WTC11 (cell line): ENCODE measurements around the gene INTS11. TPM values are rescaled to one million over a fixed set of nuclear protein-coding genes. Genes with fewer than 3 reads are reported as not detected.

Source experiments
- E2F1 ChIP-seq: sonication (generic); formaldehyde crosslinking; IDR thresholded peaks from 2 replicates; pipeline ENCODE4 v1.8.0; 2022; ENCODE audit warnings: mild to moderate bottlenecking, missing genetic modification reagents
- ERG ChIP-seq: fragments of 250-450 bp; sonication (Bioruptor Pico); IDR thresholded peaks from 2 replicates; pipeline ENCODE4 v1.8.0; 2021; ENCODE audit warnings: mild to moderate bottlenecking
- FOXK1 ChIP-seq: sonication (generic); formaldehyde crosslinking; IDR thresholded peaks from 2 replicates; pipeline ENCODE4 v1.8.0; 2022; ENCODE audit warnings: mild to moderate bottlenecking, moderate library complexity, missing genetic modification reagents
- FOXP1 ChIP-seq: sonication (generic); formaldehyde crosslinking; IDR thresholded peaks from 2 replicates; pipeline ENCODE4 v1.8.0; 2022; ENCODE audit warnings: missing genetic modification reagents, mild to moderate bottlenecking, moderate library complexity, borderline replicate concordance
- HMGA2 ChIP-seq: fragments of 250-450 bp; sonication (Bioruptor Pico); IDR thresholded peaks from 2 replicates; pipeline ENCODE4 v1.4.0; 2021; ENCODE audit warnings: mild to moderate bottlenecking, moderate library complexity
- MYBL2 ChIP-seq: sonication (generic); formaldehyde crosslinking; IDR thresholded peaks from 2 replicates; pipeline ENCODE4 v1.8.1; 2023; ENCODE audit warnings: mild to moderate bottlenecking, moderate library complexity, missing genetic modification reagents
- SOX15 ChIP-seq: fragments of 250-450 bp; sonication (Bioruptor Pico); IDR thresholded peaks from 2 replicates; pipeline ENCODE4 v1.9.0; 2021; ENCODE audit warnings: mild to moderate bottlenecking
- SP1 ChIP-seq: sonication (generic); formaldehyde crosslinking; conservative IDR thresholded peaks from 2 replicates; pipeline ENCODE4 v1.8.1; 2022; ENCODE audit warnings: missing genetic modification reagents
- TEAD4 ChIP-seq: sonication (generic); formaldehyde crosslinking; IDR thresholded peaks from 2 replicates; pipeline ENCODE4 v1.8.0; 2022; ENCODE audit warnings: mild to moderate bottlenecking, missing genetic modification reagents
- USF2 ChIP-seq: sonication (generic); formaldehyde crosslinking; IDR thresholded peaks from 2 replicates; pipeline ENCODE4 v1.8.1; 2023; ENCODE audit warnings: mild to moderate bottlenecking, missing genetic modification reagents, moderate library complexity
- ZNF121 ChIP-seq: sonication (generic); formaldehyde crosslinking; IDR thresholded peaks from 2 replicates; pipeline ENCODE4 v1.8.0; 2023; ENCODE audit warnings: missing genetic modification reagents
- ZNF263 ChIP-seq: sonication (generic); formaldehyde crosslinking; IDR thresholded peaks from 2 replicates; pipeline ENCODE4 v1.8.1; 2022; ENCODE audit warnings: low read depth, mild to moderate bottlenecking, moderate library complexity, missing genetic modification reagents
- ZNF396 ChIP-seq: fragments of 250-450 bp; sonication (Bioruptor Pico); IDR thresholded peaks from 2 replicates; pipeline ENCODE4 v1.8.0; 2021; ENCODE audit warnings: mild to moderate bottlenecking, moderate library complexity, borderline replicate concordance
- ZNF423 ChIP-seq: fragments of 250-450 bp; sonication (Bioruptor Pico); IDR thresholded peaks from 2 replicates; pipeline ENCODE4 v2.1.2; 2022; ENCODE audit warnings: mild to moderate bottlenecking, moderate library complexity
- total RNA-seq: library from RNA; stranded (reverse); gene quantifications from 3 replicates; pipeline ENCODE4 v1.2.3, GENCODE V29; 2021
- TF ChIP-seq, protein P1 (sequence below): fragments of 250-450 bp; sonication (Bioruptor Pico); IDR thresholded peaks from 2 replicates; pipeline ENCODE4 v2.1.2; 2022; ENCODE audit warnings: mild to moderate bottlenecking, moderate library complexity
- TF ChIP-seq, protein P2 (sequence below): fragments of 250-450 bp; sonication (Bioruptor Pico); IDR thresholded peaks from 2 replicates; pipeline ENCODE4 v1.9.0; 2021; ENCODE audit warnings: mild to moderate bottlenecking, borderline replicate concordance
- TF ChIP-seq, protein P3 (sequence below): sonication (generic); formaldehyde crosslinking; IDR thresholded peaks from 2 replicates; pipeline ENCODE4 v1.8.0; 2022; ENCODE audit warnings: mild to moderate bottlenecking, missing genetic modification reagents
- TF ChIP-seq, protein P4 (sequence below): sonication (generic); formaldehyde crosslinking; IDR thresholded peaks from 2 replicates; pipeline ENCODE4 v1.8.1; 2023; ENCODE audit warnings: mild to moderate bottlenecking, missing genetic modification reagents

INTS11 gene
- total RNA-seq, 1 experiment from 2014 or later = 170 TPM

DNA sequence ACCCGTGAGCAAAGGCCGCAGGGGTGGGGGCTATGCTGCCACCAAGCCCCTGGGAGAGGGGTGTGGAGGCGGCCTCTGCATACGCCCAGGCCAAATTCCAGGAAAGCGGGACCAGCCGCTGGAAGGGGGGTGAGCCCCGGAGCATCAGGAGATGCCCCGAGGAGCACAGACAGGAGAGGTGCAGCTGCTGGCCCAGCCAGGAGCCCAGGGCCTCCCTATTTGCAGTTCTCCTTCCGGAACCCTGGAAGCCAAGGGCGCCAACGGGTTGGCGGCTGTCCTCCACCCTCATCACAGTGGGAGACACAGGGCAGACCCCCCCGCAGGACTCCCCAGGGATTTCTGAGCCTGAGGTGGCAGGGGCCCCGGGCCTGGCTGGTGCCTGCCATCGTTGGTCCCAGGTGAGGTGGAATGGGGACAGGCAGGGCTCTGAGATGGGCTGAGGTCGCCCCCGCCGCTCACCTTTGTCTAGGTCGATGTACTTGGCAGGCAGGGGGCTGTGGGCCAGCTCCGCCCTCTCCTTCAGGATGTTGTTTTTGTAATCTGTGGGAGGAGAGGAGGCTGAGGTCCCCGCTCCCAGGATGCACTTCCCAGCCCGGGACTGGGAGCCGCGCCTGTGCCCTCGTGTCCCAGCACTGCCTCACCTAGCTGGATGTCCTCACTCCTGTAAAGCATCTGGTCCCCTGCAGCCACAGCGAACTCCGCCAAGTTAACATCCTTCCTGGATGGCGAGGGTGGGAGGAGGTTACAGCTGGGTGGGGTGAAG lies 29.1 kb upstream of the INTS11 start (continued):
- TF ChIP-seq, protein P1, sequence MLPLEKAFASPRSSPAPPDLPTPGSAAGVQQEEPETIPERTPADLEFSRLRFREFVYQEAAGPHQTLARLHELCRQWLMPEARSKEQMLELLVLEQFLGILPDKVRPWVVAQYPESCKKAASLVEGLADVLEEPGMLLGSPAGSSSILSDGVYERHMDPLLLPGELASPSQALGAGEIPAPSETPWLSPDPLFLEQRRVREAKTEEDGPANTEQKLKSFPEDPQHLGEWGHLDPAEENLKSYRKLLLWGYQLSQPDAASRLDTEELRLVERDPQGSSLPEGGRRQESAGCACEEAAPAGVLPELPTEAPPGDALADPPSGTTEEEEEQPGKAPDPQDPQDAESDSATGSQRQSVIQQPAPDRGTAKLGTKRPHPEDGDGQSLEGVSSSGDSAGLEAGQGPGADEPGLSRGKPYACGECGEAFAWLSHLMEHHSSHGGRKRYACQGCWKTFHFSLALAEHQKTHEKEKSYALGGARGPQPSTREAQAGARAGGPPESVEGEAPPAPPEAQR (CRISPR knock-in tag) = no peak
- peak; percentile 67 for TF ChIP-seq ZNF423
- no peak for TF ChIP-seq USF2
- no peak for TF ChIP-seq ERG (CRISPR knock-in tag)
- no peak for TF ChIP-seq ZNF263
- no peak for TF ChIP-seq TEAD4
- TF ChIP-seq, protein P2, sequence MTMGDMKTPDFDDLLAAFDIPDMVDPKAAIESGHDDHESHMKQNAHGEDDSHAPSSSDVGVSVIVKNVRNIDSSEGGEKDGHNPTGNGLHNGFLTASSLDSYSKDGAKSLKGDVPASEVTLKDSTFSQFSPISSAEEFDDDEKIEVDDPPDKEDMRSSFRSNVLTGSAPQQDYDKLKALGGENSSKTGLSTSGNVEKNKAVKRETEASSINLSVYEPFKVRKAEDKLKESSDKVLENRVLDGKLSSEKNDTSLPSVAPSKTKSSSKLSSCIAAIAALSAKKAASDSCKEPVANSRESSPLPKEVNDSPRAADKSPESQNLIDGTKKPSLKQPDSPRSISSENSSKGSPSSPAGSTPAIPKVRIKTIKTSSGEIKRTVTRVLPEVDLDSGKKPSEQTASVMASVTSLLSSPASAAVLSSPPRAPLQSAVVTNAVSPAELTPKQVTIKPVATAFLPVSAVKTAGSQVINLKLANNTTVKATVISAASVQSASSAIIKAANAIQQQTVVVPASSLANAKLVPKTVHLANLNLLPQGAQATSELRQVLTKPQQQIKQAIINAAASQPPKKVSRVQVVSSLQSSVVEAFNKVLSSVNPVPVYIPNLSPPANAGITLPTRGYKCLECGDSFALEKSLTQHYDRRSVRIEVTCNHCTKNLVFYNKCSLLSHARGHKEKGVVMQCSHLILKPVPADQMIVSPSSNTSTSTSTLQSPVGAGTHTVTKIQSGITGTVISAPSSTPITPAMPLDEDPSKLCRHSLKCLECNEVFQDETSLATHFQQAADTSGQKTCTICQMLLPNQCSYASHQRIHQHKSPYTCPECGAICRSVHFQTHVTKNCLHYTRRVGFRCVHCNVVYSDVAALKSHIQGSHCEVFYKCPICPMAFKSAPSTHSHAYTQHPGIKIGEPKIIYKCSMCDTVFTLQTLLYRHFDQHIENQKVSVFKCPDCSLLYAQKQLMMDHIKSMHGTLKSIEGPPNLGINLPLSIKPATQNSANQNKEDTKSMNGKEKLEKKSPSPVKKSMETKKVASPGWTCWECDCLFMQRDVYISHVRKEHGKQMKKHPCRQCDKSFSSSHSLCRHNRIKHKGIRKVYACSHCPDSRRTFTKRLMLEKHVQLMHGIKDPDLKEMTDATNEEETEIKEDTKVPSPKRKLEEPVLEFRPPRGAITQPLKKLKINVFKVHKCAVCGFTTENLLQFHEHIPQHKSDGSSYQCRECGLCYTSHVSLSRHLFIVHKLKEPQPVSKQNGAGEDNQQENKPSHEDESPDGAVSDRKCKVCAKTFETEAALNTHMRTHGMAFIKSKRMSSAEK (CRISPR knock-in tag) = no peak
- TF ChIP-seq MYBL2 (CRISPR knock-in tag) = 0 out of 2 replicates have a peak, but pooled peaks have one; percentile 11
- TF ChIP-seq SOX15 (CRISPR knock-in tag) = no peak
- peak; percentile 65 for TF ChIP-seq FOXK1 (CRISPR knock-in tag)
- no peak for TF ChIP-seq E2F1
- no peak for TF ChIP-seq SP1 (CRISPR knock-in tag)
- TF ChIP-seq FOXP1 (CRISPR knock-in tag) = 0 out of 2 replicates have a peak, but pooled peaks have one; percentile 53
- no peak for TF ChIP-seq ZNF396
- TF ChIP-seq, protein P3, sequence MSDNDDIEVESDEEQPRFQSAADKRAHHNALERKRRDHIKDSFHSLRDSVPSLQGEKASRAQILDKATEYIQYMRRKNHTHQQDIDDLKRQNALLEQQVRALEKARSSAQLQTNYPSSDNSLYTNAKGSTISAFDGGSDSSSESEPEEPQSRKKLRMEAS (CRISPR knock-in tag) = peak; percentile 67; the same call in 1 of the 2 replicates
- TF ChIP-seq HMGA2 (CRISPR knock-in tag) = no peak
- TF ChIP-seq, protein P4, sequence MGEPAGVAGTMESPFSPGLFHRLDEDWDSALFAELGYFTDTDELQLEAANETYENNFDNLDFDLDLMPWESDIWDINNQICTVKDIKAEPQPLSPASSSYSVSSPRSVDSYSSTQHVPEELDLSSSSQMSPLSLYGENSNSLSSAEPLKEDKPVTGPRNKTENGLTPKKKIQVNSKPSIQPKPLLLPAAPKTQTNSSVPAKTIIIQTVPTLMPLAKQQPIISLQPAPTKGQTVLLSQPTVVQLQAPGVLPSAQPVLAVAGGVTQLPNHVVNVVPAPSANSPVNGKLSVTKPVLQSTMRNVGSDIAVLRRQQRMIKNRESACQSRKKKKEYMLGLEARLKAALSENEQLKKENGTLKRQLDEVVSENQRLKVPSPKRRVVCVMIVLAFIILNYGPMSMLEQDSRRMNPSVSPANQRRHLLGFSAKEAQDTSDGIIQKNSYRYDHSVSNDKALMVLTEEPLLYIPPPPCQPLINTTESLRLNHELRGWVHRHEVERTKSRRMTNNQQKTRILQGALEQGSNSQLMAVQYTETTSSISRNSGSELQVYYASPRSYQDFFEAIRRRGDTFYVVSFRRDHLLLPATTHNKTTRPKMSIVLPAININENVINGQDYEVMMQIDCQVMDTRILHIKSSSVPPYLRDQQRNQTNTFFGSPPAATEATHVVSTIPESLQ (CRISPR knock-in tag) = no peak
- TF ChIP-seq ZNF121 (CRISPR knock-in tag) = 0 out of 2 replicates have a peak, but pooled peaks have one; percentile 16
- TF ChIP-seq, all 79 proteins: peak for 13
